H9 (cell line): ENCODE measurements around the gene POFUT1. TPM values are rescaled to one million over a fixed set of nuclear protein-coding genes. Genes with fewer than 3 reads are reported as not detected.

Experiments
- DNase-seq: peaks from one replicate; pipeline ENCODE4 v3.0.0-alpha.2; 2017
- H2AFZ ChIP-seq: one replicate; pipeline ENCODE4 v1.6.1; 2013; ENCODE audit warnings: mild to moderate bottlenecking, low read length, control low read depth, moderate library complexity
- H2AK5ac ChIP-seq: 2 replicates; pipeline ENCODE4 v1.6.1; 2013; ENCODE audit warnings: low read length, control low read depth, mixed read lengths; ENCODE audit not compliant: insufficient read length
- H2BK120ac ChIP-seq: one replicate; pipeline ENCODE4 v1.6.1; 2013; ENCODE audit warnings: low read depth, mild to moderate bottlenecking, low read length, control low read depth, inconsistent platforms; ENCODE audit not compliant: poor library complexity, severe bottlenecking
- H2BK12ac ChIP-seq: 2 replicates; pipeline ENCODE4 v1.6.1; 2013; ENCODE audit warnings: low read length, control low read depth, mixed read lengths, low read depth; ENCODE audit not compliant: insufficient read length
- H2BK15ac ChIP-seq: 2 replicates; pipeline ENCODE4 v1.6.1; 2013; ENCODE audit warnings: low read depth, low read length, control low read depth
- H2BK20ac ChIP-seq: one replicate; pipeline ENCODE4 v1.6.1; 2013; ENCODE audit warnings: low read depth, mild to moderate bottlenecking, low read length, control low read depth, inconsistent platforms; ENCODE audit not compliant: poor library complexity, severe bottlenecking
- H2BK5ac ChIP-seq: 2 replicates; pipeline ENCODE4 v1.6.1; 2013; ENCODE audit warnings: low read length, control low read depth, mixed read lengths; ENCODE audit not compliant: insufficient read length
- H3K14ac ChIP-seq: 2 replicates; pipeline ENCODE4 v1.6.1; 2013; ENCODE audit warnings: low read length, control low read depth; ENCODE audit not compliant: insufficient read depth
- H3K18ac ChIP-seq: 2 replicates; pipeline ENCODE4 v1.6.1; 2013; ENCODE audit warnings: low read depth, mild to moderate bottlenecking, mixed read lengths, low read length, control low read depth; ENCODE audit not compliant: insufficient read length
- H3K23ac ChIP-seq: 2 replicates; pipeline ENCODE4 v1.6.1; 2013; ENCODE audit warnings: low read length, control low read depth, mixed read lengths, low read depth; ENCODE audit not compliant: insufficient read length
- H3K23me2 ChIP-seq: 2 replicates; pipeline ENCODE4 v1.6.1; 2013; ENCODE audit warnings: low read depth, mild to moderate bottlenecking, mixed read lengths, low read length, control low read depth; ENCODE audit not compliant: insufficient read length, poor library complexity, severe bottlenecking
- H3K27ac ChIP-seq: 2 replicates; pipeline ENCODE4 v1.5.1; 2013; ENCODE audit warnings: low read length, control low read depth, mixed read lengths, low read depth; ENCODE audit not compliant: insufficient read length
- H3K27me3 ChIP-seq: 2 replicates; pipeline ENCODE4 v1.6.1; 2013; ENCODE audit warnings: low read length, control low read depth, inconsistent platforms; ENCODE audit not compliant: insufficient read depth
- H3K4ac ChIP-seq: 2 replicates; pipeline ENCODE4 v1.6.1; 2013; ENCODE audit warnings: low read depth, mild to moderate bottlenecking, control low read depth, inconsistent platforms, low read length, moderate library complexity
- H3K4me1 ChIP-seq: 2 replicates; pipeline ENCODE4 v1.6.1; 2013; ENCODE audit warnings: low read length, control low read depth, inconsistent platforms; ENCODE audit not compliant: insufficient read depth
- H3K4me2 ChIP-seq: 2 replicates; pipeline ENCODE4 v1.6.1; 2013; ENCODE audit warnings: low read length, control low read depth, mixed read lengths; ENCODE audit not compliant: insufficient read length, insufficient read depth
- H3K56ac ChIP-seq: 2 replicates; pipeline ENCODE4 v1.6.1; 2013; ENCODE audit warnings: low read depth, mild to moderate bottlenecking, mixed read lengths, low read length, control low read depth; ENCODE audit not compliant: insufficient read length
- H3K79me1 ChIP-seq: 2 replicates; pipeline ENCODE4 v1.6.1; 2013; ENCODE audit warnings: low read depth, mild to moderate bottlenecking, moderate library complexity, low read length, control low read depth, inconsistent platforms; ENCODE audit not compliant: insufficient read depth, poor library complexity, severe bottlenecking
- H3K79me2 ChIP-seq: 2 replicates; pipeline ENCODE4 v1.6.1; 2013; ENCODE audit warnings: low read length, control low read depth, inconsistent platforms; ENCODE audit not compliant: insufficient read depth
- H3K9ac ChIP-seq: 2 replicates; pipeline ENCODE4 v1.6.1; 2013; ENCODE audit warnings: low read length, control low read depth, mixed read lengths; ENCODE audit not compliant: insufficient read length; ENCODE audit errors: extremely low read depth
- H3K9me3 ChIP-seq: one replicate; pipeline ENCODE4 v1.6.1; 2013; ENCODE audit warnings: low read depth, low read length, inconsistent platforms; ENCODE audit not compliant: control insufficient read depth
- H3T11ph ChIP-seq: one replicate; pipeline ENCODE4 v1.6.1; 2013; ENCODE audit warnings: mild to moderate bottlenecking, low read length, control low read depth, inconsistent platforms
- H4K20me1 ChIP-seq: one replicate; pipeline ENCODE4 v1.6.1; 2013; ENCODE audit not compliant: control insufficient read depth, insufficient read length, insufficient read depth
- H4K5ac ChIP-seq: 2 replicates; pipeline ENCODE4 v1.6.1; 2013; ENCODE audit warnings: low read depth, mild to moderate bottlenecking, mixed read lengths, low read length, control low read depth; ENCODE audit not compliant: insufficient read length
- H4K8ac ChIP-seq: replicated peaks from 2 replicates; pipeline ENCODE4 v1.6.1; 2013; ENCODE audit warnings: low read length, control low read depth, mixed read lengths, low read depth; ENCODE audit not compliant: insufficient read length
- H4K91ac ChIP-seq: 2 replicates; pipeline ENCODE4 v1.6.1; 2013; ENCODE audit warnings: low read depth, mild to moderate bottlenecking, moderate library complexity, mixed read lengths, low read length, control low read depth; ENCODE audit not compliant: insufficient read length
- H3K27ac Mint-ChIP-seq, 3 experiments: 2 replicates in 2 of 3; 3 replicates in 1 of 3; pipeline ENCODE4 v1.8.0; 2020 to 2021; ENCODE audit warnings: mixed read lengths in 3 of 3, mild to moderate bottlenecking in 1 of 3, moderate library complexity in 1 of 3
- H3K27me3 Mint-ChIP-seq: 2 replicates; pipeline ENCODE4 v1.8.0; 2021; ENCODE audit warnings: low read depth, mild to moderate bottlenecking, moderate library complexity, mixed read lengths
- H3K36me3 Mint-ChIP-seq, 3 experiments: 2 replicates in 2 of 3; 3 replicates in 1 of 3; pipeline ENCODE4 v1.8.0; 2020 to 2021; ENCODE audit warnings: low read depth in 3 of 3, mixed read lengths in 3 of 3; ENCODE audit not compliant: insufficient read depth in 1 of 3
- H3K4me1 Mint-ChIP-seq, 2 experiments: 2 replicates each; pipeline ENCODE4 v1.8.0; 2020; ENCODE audit warnings: mixed read lengths in 2 of 2
- H3K4me3 Mint-ChIP-seq, 2 experiments: 2 replicates in 1 of 2; 3 replicates in 1 of 2; pipeline ENCODE4 v1.8.0; 2020 to 2021; ENCODE audit warnings: mild to moderate bottlenecking in 2 of 2, mixed read lengths in 2 of 2, moderate library complexity in 1 of 2
- H3K9me3 Mint-ChIP-seq, 2 experiments: 2 replicates in 1 of 2; 3 replicates in 1 of 2; pipeline ENCODE4 v1.8.0; 2020; ENCODE audit warnings: mild to moderate bottlenecking in 2 of 2, mixed read lengths in 2 of 2, moderate library complexity in 1 of 2
- WGBS: extraction: QIAGEN DNeasy Blood & Tissue Kit; methylation state at CpG from one replicate; pipeline ENCODE4 v1.1.7; 2013; ENCODE audit warnings: missing lambda C conversion rate, low lambda C conversion rate, mixed read lengths; ENCODE audit not compliant: insufficient read length; ENCODE audit errors: extremely low coverage; 5-methylcytosine and 5-hydroxymethylcytosine counted together
- total RNA-seq: library from RNA; stranded (reverse); gene quantifications from 2 replicates; pipeline ENCODE4 v1.2.1, GENCODE V29; 2021
- TF ChIP-seq, protein P1 (sequence below): fragments of 200-600 bp; sonication (generic); conservative IDR thresholded peaks from 3 replicates; pipeline ENCODE4 v1.8.0; 2021; ENCODE audit warnings: antibody characterized with exemption, mild to moderate bottlenecking

The POFUT1 gene
- total RNA-seq, 1 experiment from 2014 or later: 41.2 TPM

DNA sequence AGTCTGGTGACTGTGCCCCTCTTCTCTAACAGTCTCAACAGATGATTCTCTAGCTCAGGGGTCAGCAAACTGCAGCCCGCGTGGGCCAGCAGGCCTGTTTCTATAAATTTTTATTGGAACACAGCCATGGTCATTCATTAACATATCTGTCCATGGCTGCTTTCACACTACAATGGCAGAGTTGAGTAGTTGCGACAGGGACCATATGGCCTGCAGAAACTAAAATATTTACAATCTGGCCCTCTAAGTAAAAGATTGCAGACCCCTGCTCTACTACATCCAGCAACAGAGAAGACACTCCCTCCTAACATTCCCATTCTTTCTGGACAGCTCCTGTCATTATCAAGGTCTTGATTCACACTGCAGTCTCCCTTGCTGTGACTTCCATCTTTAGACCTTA is 45.3 kb upstream of the POFUT1 start:
- H3K23me2 ChIP-seq: no peaks in the 10 kb centered on the region
- no peaks in the 10 kb centered on the region for H3K9me3 ChIP-seq
- no peak overlapping the region for H2AFZ ChIP-seq
- no peak overlapping the region for H4K5ac ChIP-seq
- H3K4ac ChIP-seq: no peak overlapping the region
- no peak overlapping the region for H2BK12ac ChIP-seq
- H2BK15ac ChIP-seq: no peak overlapping the region
- H3K27me3 ChIP-seq: no peaks in the 10 kb centered on the region
- Mint-ChIP-seq H3K9me3 (no peaks in the 10 kb centered on the region), H3K4me1 (no peaks in the 10 kb centered on the region), H3K4me3 (no peak overlapping the region), H3K27ac (no peak overlapping the region; a peak in 1 of 7 replicates), H3K27me3 (no peaks in the 10 kb centered on the region), H3K36me3 (peaks cover 40 to 91% (median 78%) of the 10 kb centered on the region in 3 experiments; a peak in 6 of 7 replicates)
- H3K56ac ChIP-seq: no peak overlapping the region
- H3K18ac ChIP-seq: no peak overlapping the region
- no peak for DNase-seq
- TF ChIP-seq, protein P1, sequence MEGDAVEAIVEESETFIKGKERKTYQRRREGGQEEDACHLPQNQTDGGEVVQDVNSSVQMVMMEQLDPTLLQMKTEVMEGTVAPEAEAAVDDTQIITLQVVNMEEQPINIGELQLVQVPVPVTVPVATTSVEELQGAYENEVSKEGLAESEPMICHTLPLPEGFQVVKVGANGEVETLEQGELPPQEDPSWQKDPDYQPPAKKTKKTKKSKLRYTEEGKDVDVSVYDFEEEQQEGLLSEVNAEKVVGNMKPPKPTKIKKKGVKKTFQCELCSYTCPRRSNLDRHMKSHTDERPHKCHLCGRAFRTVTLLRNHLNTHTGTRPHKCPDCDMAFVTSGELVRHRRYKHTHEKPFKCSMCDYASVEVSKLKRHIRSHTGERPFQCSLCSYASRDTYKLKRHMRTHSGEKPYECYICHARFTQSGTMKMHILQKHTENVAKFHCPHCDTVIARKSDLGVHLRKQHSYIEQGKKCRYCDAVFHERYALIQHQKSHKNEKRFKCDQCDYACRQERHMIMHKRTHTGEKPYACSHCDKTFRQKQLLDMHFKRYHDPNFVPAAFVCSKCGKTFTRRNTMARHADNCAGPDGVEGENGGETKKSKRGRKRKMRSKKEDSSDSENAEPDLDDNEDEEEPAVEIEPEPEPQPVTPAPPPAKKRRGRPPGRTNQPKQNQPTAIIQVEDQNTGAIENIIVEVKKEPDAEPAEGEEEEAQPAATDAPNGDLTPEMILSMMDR: no peak
- no peak overlapping the region for H2BK120ac ChIP-seq
- no peak overlapping the region for H3K27ac ChIP-seq
- no CpG with 5 or more reads among the region's 3 CpGs for WGBS
- no peak overlapping the region for H2AK5ac ChIP-seq
- no peaks in the 10 kb centered on the region for H3K79me2 ChIP-seq
- H3K79me1 ChIP-seq: no peaks in the 10 kb centered on the region
- H4K8ac ChIP-seq: no peak overlapping the region
- no peak overlapping the region for H3T11ph ChIP-seq
- no peak overlapping the region for H4K91ac ChIP-seq
- H2BK20ac ChIP-seq: no peak overlapping the region
- no peak overlapping the region for H3K4me2 ChIP-seq
- H3K9ac ChIP-seq: no peak overlapping the region
- no peak overlapping the region for H2BK5ac ChIP-seq
- no peak overlapping the region for H3K23ac ChIP-seq
- no peak overlapping the region for H3K14ac ChIP-seq
- no peaks in the 10 kb centered on the region for H3K4me1 ChIP-seq
- no peaks in the 10 kb centered on the region for H4K20me1 ChIP-seq
